Effector memory CD8-positive, alpha-beta T cell (primary cell): ENCODE measurements around the gene DGCR2.

ENCODE experiments used
- ATAC-seq: fragments of 150-1000 bp; cut with Tn5 transposase; replicated peaks from 2 replicates; pipeline ENCODE4 v1.10.0; 2021; ENCODE audit warnings: mild to moderate bottlenecking, moderate library complexity
- DNase-seq, 3 experiments: peaks; one replicate each; pipeline ENCODE4 v3.0.0; 2021
- H3K27ac Mint-ChIP-seq, 2 donors: one replicate each; pipeline ENCODE4 v1.8.0; 2022; ENCODE audit warnings: mild to moderate bottlenecking in 2 of 2, mixed read lengths in 2 of 2, moderate library complexity in 2 of 2
- H3K27me3 Mint-ChIP-seq, 2 donors: one replicate each; pipeline ENCODE4 v1.8.0; 2022; ENCODE audit warnings: mixed read lengths in 2 of 2
- H3K36me3 Mint-ChIP-seq: one replicate; pipeline ENCODE4 v1.8.0; 2022; ENCODE audit warnings: mild to moderate bottlenecking, moderate library complexity, mixed read lengths; ENCODE audit not compliant: insufficient read depth
- H3K4me1 Mint-ChIP-seq, 2 donors: one replicate each; pipeline ENCODE4 v1.8.0; 2022; ENCODE audit warnings: low read depth in 2 of 2, mixed read lengths in 2 of 2
- H3K4me3 Mint-ChIP-seq, 2 donors: one replicate each; pipeline ENCODE4 v1.8.0; 2022; ENCODE audit warnings: mild to moderate bottlenecking in 2 of 2, mixed read lengths in 2 of 2, moderate library complexity in 2 of 2
- H3K9me3 Mint-ChIP-seq, 2 donors: one replicate each; pipeline ENCODE4 v1.8.0; 2022; ENCODE audit warnings: mixed read lengths in 2 of 2

Gene DGCR2

GRCh38 chr22:19151329-19152191, 29.3 kb upstream of the DGCR2 start:
- Mint-ChIP-seq H3K36me3 (peaks cover 7% of the 10 kb centered on the region), H3K27ac (peak overlapping the region in 1 of 2 donors; percentile 77), H3K4me3 (peak overlapping the region; percentile 75 to 79), H3K9me3 (no peaks in the 10 kb centered on the region), H3K4me1 (peaks cover 5 to 7% of the 10 kb centered on the region in 2 donors), H3K27me3 (peaks cover 37 to 52% of the 10 kb centered on the region in 2 donors)
- ATAC-seq = no peak
- DNase-seq = no peak

- ATAC-seq (no peak), DNase-seq (no peak)
- H3K27me3 Mint-ChIP-seq = peaks cover 37 to 46% of the 10 kb centered on the region in 2 donors
- peak overlapping the region; percentile 75 to 79 for H3K4me3 Mint-ChIP-seq
- H3K36me3 Mint-ChIP-seq = peaks cover 7% of the 10 kb centered on the region
- H3K4me1 Mint-ChIP-seq = peaks cover 5 to 7% of the 10 kb centered on the region in 2 donors
- H3K27ac Mint-ChIP-seq = peak overlapping the region in 1 of 2 donors; percentile 77
- no peaks in the 10 kb centered on the region for H3K9me3 Mint-ChIP-seq
Measured at GRCh38 chr22:19150482-19151328, 28.5 kb upstream of the DGCR2 start.

GRCh38 chr22:19149991-19150390, 27.8 kb upstream of the DGCR2 start, which contains the start of gene GSC2:
Gene GSC2, minus strand, starts transcription at chr22:19150292. Its CDS starts 9 bp downstream, at chr22:19150283.
- Mint-ChIP-seq H3K9me3 (no peaks in the 10 kb centered on the region), H3K27me3 (peaks cover 35 to 43% of the 10 kb centered on the region in 2 donors), H3K36me3 (peaks cover 7% of the 10 kb centered on the region), H3K4me1 (peaks cover 5 to 7% of the 10 kb centered on the region in 2 donors), H3K27ac (peak within 1 kb of the TSS in 1 of 2 donors; percentile 77), H3K4me3 (peak within 1 kb of the TSS; percentile 75 to 79)
- DNase-seq (no peak), ATAC-seq (peak; percentile 28)

DNA sequence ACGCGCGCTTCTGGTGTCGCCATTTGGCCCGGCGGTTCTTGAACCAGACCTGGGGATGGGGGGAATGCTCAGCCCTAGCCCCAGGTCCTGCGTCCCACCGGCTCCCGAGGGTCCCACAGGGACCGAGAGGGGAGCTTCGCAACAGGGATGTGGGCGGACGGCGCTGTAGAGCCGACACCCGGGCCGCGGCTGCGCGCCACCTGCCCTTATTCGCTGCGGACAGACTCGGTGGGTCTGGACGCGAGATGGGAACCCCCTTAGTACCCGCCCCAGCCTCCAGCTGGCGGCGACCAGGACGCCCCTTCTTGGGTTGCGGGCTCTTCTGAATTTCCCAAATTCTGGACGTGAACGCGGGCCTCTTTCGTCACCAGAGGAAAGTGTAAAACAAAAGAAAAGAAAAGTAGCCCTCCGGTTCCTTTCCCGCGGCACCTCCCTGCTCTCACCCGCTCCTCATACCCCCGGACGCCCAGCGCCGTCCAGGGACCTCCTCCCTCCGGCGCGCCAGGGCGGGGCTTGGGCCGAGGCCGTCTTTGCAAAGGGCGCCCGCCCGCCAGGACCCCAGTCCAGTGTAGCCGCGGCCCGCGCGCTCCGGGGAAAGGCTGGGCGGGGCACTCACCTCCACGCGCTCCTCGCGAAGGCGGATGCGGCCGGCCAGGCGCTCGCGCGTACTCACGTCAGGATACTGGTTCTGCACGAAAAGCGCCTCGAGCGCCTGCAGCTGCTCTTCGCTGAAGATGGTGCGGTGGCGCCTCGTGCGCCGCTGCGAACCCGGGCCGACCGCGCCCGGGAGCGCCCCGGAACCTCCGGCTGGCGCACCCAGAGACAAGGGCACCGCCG, 27.1 kb upstream of the DGCR2 start:
- no peak overlapping the region for H3K27ac Mint-ChIP-seq
- peak; percentile 20 to 30 (median 23) for DNase-seq
- H3K27me3 Mint-ChIP-seq = peaks cover 30 to 35% of the 10 kb centered on the region in 2 donors

DNA sequence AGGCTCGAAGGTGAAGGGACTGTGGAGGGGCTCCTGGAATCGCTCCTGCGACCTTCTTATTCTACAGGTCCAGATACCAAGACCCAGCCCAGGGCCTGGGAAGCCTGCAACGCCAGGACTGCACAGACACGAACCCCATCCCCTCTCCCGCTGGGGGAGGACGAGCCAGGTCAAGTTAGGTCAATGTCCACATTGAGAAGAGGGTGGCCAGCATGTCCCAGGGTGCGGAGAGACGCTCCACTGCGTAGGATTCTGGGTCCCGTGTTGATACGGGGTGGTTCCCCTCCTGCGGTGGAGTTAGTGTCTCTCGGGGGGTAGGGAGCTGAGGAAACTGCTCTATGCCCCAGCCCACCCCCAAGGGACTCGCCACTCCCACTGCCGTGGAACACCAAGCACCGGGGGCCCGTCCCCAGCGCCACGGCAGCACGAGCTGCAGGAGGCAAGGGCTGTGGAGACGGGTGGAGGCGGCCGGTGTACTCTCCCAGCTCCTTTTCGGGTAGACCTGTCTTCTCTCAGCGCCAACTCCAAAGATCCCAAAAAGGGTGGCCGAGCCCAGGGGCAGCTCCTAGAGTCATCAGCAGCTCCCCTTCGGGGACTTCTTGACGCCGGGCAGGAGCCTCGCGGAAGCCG, 26.3 kb upstream of the DGCR2 start:
- peak overlapping the region; percentile 59 to 71 for H3K4me3 Mint-ChIP-seq
- DNase-seq (no peak), ATAC-seq (no peak)
- H3K36me3 Mint-ChIP-seq = peaks cover 15% of the 10 kb centered on the region
- H3K4me1 Mint-ChIP-seq = peaks cover 16 to 19% of the 10 kb centered on the region in 2 donors
- H3K27me3 Mint-ChIP-seq = peaks cover 25 to 28% of the 10 kb centered on the region in 2 donors
- H3K27ac Mint-ChIP-seq = no peak overlapping the region
- H3K9me3 Mint-ChIP-seq = no peaks in the 10 kb centered on the region

More for the DNA sequence above, 27.1 kb upstream of the DGCR2 start:
- H3K4me1 Mint-ChIP-seq = peaks cover 11 to 14% of the 10 kb centered on the region in 2 donors
- H3K4me3 Mint-ChIP-seq = peak overlapping the region; percentile 59 to 71
- peaks cover 9% of the 10 kb centered on the region for H3K36me3 Mint-ChIP-seq
- peak; percentile 31 for ATAC-seq
- H3K9me3 Mint-ChIP-seq = no peaks in the 10 kb centered on the region

GRCh38 chr22:19147195-19147780, 25.1 kb upstream of the DGCR2 start:
- ATAC-seq (no peak), DNase-seq (no peak)
- peaks cover 18% of the 10 kb centered on the region in 2 donors for H3K27me3 Mint-ChIP-seq
- H3K27ac Mint-ChIP-seq = no peak overlapping the region
- peaks cover 15% of the 10 kb centered on the region for H3K36me3 Mint-ChIP-seq
- H3K4me1 Mint-ChIP-seq = peaks cover 18 to 23% of the 10 kb centered on the region in 2 donors
- no peak overlapping the region for H3K4me3 Mint-ChIP-seq
- no peaks in the 10 kb centered on the region for H3K9me3 Mint-ChIP-seq

GRCh38 chr22:19146215-19146968, 24.2 kb upstream of the DGCR2 start:
- Mint-ChIP-seq H3K4me3 (no peak overlapping the region), H3K27me3 (peaks cover 9% of the 10 kb centered on the region in 2 donors), H3K27ac (no peak overlapping the region), H3K9me3 (no peaks in the 10 kb centered on the region), H3K4me1 (peaks cover 19 to 22% of the 10 kb centered on the region in 2 donors), H3K36me3 (peaks cover 19% of the 10 kb centered on the region)
- ATAC-seq (no peak), DNase-seq (no peak)

- Mint-ChIP-seq H3K36me3 (peaks cover 39% of the 10 kb centered on the region), H3K4me3 (peak overlapping the region; percentile 100), H3K27me3 (no peaks in the 10 kb centered on the region), H3K9me3 (no peaks in the 10 kb centered on the region), H3K4me1 (peaks cover 15 to 17% of the 10 kb centered on the region in 2 donors), H3K27ac (peak overlapping the region; percentile 99 to 100)
- DNase-seq (peak in 2 of 3 experiments; percentile 22 to 30), ATAC-seq (peak; percentile 42)
Measured at GRCh38 chr22:19143967-19144400, 21.8 kb upstream of the DGCR2 start.

DNA sequence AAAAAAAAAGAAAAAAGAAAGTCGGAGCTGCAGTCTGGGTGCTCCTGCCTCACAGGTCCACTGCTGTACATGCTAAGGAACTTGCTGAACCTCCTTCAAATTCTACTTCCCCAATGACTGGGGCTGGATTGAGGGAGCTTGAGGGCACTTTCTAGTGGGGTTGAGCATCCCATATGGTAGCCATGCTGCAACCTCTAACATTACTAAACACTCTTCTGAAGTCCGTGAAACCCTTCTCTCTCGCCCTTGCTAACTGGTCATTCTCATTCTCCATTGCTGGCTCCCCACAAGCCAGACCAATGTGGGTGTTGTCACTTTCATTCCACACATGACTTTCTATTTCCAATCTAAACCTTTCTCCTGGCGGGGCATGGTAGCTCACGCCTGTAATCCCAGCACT, 21.0 kb upstream of the DGCR2 start:
- Mint-ChIP-seq H3K9me3 (no peaks in the 10 kb centered on the region), H3K36me3 (peaks cover 42% of the 10 kb centered on the region), H3K27me3 (no peaks in the 10 kb centered on the region), H3K27ac (peak overlapping the region; percentile 99 to 100), H3K4me3 (peak overlapping the region; percentile 100), H3K4me1 (peaks cover 15 to 17% of the 10 kb centered on the region in 2 donors)
- ATAC-seq (no peak), DNase-seq (no peak)

- Mint-ChIP-seq H3K4me1 (peaks cover 15 to 17% of the 10 kb centered on the region in 2 donors), H3K36me3 (peaks cover 42% of the 10 kb centered on the region), H3K4me3 (peak overlapping the region; percentile 35 to 46), H3K27me3 (no peaks in the 10 kb centered on the region), H3K9me3 (no peaks in the 10 kb centered on the region), H3K27ac (no peak overlapping the region)
- no peak for DNase-seq
- ATAC-seq = no peak
Measured at GRCh38 chr22:19142394-19142793, 20.2 kb upstream of the DGCR2 start.

- H3K27ac Mint-ChIP-seq = no peak overlapping the region
- DNase-seq (no peak), ATAC-seq (no peak)
- no peaks in the 10 kb centered on the region for H3K27me3 Mint-ChIP-seq
- H3K4me1 Mint-ChIP-seq = peaks cover 15 to 21% of the 10 kb centered on the region in 2 donors
- H3K4me3 Mint-ChIP-seq = no peak overlapping the region
- H3K9me3 Mint-ChIP-seq = no peaks in the 10 kb centered on the region
- peaks cover 63% of the 10 kb centered on the region for H3K36me3 Mint-ChIP-seq
Measured at GRCh38 chr22:19139974-19140373, 17.8 kb upstream of the DGCR2 start.
